Left colon (tissue), 2 donors: ENCODE data around the gene CFAP100. TPM values are rescaled to one million over a fixed set of nuclear protein-coding genes. Genes with fewer than 3 reads are reported as not detected.

Source experiments
- ATAC-seq: fragments of 200-7000 bp; cut with Tn5 transposase; one replicate; pipeline ENCODE4 v1.9.1; 2020; ENCODE audit warnings: mild to moderate bottlenecking, moderate library complexity
- DNase-seq, 2 donors: peaks; one replicate each; pipeline ENCODE4 v3.0.0-alpha.2; 2020
- intact Hi-C, 2 donors: fragments of 100-400 bp; cut with DNase I in 1 of 2; cut with micrococcal nuclease in 1 of 2; formaldehyde crosslinking; loops; one replicate each; pipeline versions ENCODE4 v1.11.2 to v1.14.0; 2022; cut with DNase I, micrococcal nuclease
- long read RNA-seq: library from polyadenylated mRNA; unstranded; transcript quantifications from one replicate; pipeline ENCODE4 v2.0.0, GENCODE V29; 2021
- total RNA-seq, 2 donors: library from RNA; stranded (reverse); fragmentation: NEBNext Ultra II Directional; extraction: Animal tissue kit (Norgen Biotek cat#: 25700); gene quantifications; one replicate each; pipeline ENCODE4 v1.2.1, GENCODE V29; 2021
- donor health status: DM: no; HTN: no; CAD: no.
- donor health status: DM: yes; HTN: yes; CAD: no.

Gene CFAP100
- not detected for total RNA-seq
- long read RNA-seq: 0 reads

DNA sequence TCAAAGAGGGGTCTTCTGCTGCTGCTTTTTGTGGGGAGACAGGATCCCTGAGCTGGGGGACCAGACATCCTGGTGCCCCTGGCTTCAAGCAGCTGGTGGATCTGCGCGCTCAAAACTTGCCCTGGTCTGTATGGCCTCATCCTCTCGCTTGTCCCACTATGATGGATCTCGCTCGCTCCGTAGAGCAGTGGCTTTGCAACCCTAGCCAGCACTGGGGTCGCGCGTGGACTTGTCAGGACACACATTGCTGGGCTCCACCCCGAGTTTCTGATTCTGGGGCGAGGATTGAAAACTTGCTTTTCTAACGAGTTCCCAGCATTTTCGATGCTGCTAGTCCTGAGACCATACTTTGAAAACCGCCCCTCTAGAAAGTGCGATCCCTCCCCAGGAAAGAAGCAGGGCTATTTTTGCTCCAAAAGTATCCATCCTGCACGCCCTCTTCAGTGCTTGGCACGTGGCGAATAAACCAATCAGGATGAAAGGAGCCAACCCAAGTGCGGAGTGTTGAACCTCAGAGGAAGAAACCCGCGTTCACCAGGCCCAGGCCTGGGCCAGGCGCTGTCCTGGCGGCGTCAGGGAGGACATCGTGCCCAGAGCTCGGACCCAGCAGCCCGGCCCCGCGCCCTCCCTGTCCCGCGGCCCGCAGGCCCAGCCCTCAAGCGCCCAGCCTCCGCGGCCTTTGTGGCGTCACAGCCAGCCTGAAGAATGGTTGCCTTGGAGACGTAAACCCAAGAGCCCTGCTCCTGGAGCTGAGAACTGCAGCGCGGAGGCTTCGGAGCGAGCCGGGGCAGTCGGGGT lies at the start of gene CFAP100:
Gene CFAP100, plus strand, starts transcription at position 731 of the 798 bp plus-strand sequence. CDS start 1,092 bp downstream, outside the sequence.
- intact Hi-C loops: loop anchor here (5.0 kb wide), 3 partner anchors 132 to 267 kb away; no protein-coding TSS in a partner anchor
- ATAC-seq: peak; percentile 44

DNA sequence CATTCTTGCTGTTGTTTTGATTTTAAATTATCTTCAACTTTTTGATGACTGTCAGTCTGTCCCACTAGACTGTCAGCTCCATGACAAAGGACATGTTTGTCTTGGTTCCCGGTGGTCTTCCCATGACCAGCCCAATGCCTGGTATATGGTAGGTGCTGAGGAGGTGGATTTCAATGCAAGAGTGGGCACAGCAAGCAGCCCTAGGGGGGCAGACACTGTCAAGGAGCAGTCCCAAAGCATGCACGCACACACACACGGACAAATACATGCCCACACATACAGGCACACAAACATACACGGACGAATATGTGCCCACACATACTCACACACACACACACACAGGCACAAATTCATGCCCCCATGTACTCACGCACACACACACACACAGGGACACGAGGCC lies 49.5 kb upstream of the CFAP100 start:
- intact Hi-C loops: no loop called here
- ATAC-seq (no peak), DNase-seq (no peak)

More for the DNA sequence above, at the start of gene CFAP100:
- peak in 1 of 2 donors; percentile 25 for DNase-seq

DNA sequence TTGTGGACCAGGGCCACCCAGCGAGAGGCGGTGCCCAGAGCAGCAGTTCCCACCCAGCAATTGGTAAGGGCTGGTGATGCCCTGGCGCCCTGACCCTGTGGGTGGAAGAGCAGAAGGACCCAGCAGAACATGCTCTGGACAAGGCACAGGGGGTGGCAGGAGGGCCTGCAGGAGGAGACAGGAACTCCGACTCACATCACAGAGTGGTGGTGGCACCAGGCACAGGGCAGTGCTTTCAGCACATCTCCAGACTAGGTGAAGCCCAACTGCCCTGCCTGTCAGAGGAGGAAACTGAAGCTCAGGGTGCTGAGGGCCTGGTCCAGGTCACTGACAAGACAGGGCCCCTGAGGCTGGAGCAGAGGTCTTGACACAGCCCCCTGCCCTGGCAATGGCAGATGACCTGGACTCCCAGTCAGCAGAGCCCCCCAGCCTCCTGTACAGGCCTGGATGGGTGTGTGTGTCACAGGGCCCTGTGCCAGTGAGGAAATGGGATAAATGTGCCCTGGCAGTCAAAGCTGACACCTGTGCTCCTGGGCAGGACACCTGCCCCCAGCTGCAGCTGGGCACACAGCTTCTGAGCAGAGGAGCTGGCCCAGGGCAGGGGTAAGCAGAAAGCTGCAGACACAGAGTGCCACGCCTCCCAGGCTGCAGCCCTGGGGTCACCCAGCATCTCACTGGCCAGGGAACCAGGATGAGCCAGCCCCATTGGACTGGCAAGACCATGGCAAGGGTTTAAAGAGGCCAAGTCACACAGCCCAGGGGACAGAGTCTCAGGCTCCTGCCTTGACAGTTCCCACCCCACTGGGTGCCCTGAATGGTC lies 48.9 kb upstream of the CFAP100 start:
- intact Hi-C loops: no loop called here
- ATAC-seq: no peak
- DNase-seq: no peak

DNA sequence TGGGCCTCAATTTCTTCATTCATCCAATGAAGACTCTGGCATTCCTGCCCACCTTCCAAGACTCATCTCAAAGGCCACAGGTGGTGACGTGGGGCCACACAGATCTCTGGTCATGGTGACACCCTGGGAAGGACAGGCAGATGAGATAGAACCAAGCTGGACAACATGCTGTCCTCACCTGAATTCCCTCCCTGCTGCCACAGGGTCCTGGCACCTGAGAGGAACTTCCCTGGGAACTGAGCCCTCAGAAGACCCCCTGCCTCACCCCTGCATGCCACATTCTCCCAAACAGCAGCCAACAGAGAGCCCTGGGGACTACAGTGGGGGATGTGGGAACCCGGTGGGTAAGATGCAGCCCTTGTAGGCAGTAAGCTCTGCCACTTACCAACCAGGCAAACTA lies 48.2 kb upstream of the CFAP100 start:
- ATAC-seq (no peak), DNase-seq (no peak)
- intact Hi-C loops: no loop called here

DNA sequence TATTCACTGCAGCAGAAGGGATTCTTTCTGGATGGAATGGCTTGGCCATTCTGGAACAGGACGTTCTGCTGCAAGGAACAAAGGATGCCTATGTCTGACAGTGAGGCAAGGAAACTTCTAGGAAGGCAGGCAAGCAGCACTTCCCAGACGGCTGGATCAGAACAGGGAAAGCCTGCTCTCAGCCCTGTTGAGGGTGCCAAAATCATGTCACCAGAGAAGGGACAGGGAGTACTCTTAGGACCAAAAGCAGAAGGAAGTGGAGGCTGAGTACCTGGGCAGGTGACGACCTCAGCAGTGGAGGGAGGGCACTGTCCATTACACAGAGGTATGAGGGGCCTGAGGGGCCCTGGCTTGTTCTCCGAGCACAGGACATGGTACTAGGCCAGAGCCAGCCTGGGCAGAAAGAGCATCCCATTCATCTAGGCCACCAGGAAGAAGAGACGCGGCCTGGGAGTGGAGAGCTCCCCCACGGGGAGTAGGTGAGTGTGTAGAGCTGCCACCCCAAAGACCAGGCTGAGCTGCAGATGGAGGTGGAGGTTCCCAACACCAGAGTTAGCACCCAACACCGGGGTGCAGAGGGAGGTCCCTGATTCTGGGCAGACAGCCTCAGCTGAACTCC lies 47.1 kb upstream of the CFAP100 start:
- intact Hi-C loops: no loop called here
- ATAC-seq (no peak), DNase-seq (no peak)

DNA sequence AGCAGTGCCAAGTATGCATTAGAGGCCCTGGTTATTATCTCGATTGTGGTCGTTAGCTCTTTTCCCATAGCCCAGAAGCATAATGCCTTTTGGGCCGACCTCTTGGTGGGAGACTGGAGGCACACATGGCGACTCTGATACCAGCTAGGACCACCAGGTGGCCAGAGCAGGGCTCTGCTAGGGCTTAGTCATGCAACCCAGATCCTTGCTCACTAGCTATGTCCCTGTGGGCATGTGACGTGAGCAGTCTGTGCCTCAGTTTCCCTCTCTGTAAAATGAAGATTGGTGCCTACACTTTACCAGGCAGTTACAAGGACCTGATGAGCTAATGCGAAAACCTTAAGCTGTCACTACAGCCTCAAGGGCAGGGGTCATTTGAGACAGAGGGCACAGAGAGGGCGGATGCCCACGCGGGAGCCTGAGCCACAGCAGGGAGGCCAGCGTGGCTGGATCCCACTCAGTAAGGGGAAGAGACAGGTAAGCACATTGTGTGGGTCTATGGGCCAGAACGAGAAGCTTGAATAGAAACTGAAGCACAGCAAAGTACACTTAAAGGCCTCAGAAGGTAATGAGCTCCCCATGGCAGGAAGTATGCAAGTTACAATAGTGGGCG lies 46.3 kb upstream of the CFAP100 start:
- no peak for DNase-seq
- no peak for ATAC-seq
- intact Hi-C loops: no loop called here

DNA sequence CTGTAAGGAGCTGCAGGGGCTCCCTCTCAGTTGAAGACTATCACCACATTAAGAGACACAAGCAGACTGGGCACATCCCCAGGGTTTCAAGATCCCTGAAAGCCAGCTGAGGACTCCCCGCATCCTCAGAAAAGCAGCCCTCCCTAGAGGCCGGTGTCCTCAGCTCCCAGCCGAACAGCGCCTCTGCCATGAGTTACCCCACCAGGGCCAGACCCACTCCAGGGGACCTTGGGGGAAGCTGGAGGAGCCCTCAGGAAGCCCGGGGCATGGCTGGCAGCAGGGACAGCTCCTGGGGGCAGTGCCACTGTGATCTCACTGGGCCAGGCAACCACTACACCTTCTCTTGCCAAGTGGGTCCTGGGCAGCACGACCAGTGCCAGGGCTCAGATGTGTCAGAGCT lies 45.6 kb upstream of the CFAP100 start:
- ATAC-seq (no peak), DNase-seq (no peak)
- intact Hi-C loops: no loop called here

DNA sequence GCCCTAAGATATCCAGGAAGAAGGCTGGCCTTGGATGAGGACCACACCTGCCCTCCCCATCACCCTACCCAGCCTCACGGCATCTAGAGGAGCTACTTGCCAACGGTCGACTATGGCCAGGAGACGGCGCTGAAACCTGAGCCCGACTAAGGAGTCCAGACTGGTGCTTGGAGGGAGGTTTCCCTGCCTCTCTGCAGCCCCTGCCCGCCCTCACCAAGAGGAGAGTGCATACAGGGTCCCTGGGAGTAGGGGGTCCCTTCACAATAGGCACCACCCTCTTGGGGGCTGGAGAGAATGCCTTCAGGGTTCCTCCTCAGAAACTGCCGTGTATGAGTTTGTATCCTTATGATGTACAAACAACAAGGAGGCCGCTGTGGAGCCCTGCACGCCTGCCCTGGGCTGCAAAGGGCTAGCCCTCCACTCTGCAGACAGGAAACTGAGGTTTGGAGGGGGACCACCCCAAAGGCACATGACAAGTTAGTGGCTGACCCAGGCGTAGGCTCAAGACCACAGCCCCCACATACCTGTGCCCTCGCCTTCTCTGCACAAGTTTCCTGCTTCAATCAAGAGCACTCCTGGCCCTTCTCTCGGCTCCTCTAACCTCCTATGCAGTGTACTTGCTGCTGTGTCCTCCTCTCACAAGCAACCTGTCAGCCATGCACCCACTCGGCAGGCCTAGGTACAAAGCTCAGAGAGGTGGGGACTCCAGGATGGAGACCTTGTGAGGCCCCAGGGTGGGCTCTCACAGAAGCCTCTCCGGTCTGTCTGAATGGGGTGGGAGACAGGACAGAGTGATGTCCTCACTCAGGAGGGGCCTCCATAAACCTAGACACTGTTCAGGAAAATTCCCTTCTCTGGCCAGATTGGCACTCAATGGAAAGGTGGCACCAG lies 44.9 kb upstream of the CFAP100 start:
- ATAC-seq (no peak), DNase-seq (no peak)
- intact Hi-C loops: no loop called here

DNA sequence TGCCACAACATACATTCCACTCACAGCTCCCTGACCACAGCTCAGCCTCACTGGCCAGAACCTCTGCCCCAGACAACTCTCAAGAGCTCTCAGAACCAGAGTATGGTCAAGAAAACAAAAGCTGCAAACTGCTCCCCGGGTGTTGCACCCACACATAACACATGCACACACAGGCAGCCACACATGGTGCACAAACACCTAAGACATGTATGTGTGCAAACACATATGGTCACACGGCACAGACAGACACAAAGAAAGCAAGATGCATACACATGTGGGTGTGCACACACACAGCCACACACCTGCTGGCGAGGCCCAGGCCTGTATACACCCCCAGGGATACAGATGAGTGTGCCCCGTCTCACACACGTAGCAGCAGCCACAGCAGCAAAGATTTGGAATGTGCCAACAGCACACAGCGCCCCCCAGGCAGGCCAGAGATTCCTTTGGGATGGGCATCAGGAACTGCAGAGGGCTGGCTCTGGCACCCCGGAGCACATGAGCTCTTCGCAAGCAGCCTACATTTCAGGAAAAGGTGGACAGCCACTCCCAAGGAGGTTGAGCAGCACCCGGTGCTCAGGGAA lies 44.1 kb upstream of the CFAP100 start:
- ATAC-seq (no peak), DNase-seq (no peak)
- intact Hi-C loops: no loop called here

DNA sequence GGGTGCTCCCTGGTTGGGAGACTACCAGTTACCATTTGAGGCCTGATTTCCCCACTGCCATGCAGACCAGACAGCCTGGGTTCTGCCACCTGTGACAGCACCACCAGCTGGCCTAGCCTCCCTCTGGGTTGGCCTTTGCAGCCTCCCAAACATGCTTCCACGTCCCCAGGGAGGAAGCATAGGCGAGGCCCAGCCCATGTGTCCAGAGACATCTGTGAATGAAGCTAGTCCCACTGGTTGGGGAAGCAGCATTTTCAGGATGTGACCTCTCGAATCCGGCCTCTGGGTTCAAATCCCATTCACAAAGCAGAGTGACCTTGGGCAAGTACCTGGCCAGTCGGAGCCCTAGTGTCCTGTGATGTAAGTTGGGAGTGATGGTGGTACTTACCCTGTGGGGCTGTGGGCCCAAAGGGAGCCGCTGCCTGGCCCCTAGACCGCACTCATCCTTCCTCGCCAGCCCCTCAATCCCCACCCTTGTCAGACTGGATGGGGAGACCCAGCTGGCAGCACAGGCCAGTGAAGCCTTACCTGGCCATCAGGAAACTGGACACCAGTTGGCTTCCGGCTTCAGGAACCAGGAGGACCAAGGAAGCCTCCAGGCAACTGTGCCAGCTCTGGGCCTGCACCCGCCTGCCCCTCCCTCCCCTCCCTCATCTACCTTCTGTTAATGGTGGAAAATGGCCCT lies 43.5 kb upstream of the CFAP100 start:
- DNase-seq: peak in 1 of 2 donors; percentile 10
- no peak for ATAC-seq
- intact Hi-C loops: no loop called here

DNA sequence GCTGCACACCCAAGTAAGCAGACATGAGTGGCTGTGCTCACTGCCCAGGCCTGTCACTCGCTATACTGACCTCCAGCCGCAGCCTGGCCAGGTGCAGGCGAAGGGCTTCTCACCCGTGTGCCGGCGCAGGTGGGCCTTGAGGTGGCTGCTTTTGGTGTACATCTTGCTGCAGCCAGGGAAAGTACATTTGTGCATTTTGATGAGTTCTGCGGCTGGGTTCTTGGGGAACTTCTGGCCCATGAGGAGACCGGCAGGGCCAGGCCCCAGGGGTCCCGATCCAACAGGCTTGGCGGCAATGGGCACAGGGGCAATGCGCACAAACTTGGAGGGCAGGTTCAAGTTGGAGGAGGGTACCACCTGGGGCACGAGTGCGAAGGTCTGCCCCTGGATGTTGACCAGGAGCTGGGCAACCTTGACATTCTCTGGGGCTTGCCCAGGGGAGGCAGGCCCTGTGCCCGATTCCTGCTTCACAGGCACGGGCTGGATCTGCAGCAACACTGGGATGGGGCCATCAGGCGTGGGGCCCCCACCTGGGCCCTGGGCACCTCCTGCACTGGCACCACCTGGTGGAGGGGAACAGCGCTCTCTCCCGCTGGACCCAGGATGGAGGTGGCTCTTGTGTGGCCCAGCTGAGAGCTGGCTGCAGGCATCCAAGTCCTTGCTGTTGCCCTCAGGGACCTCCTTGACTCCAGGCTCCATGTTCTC lies 42.8 kb upstream of the CFAP100 start:
- intact Hi-C loops: no loop called here
- ATAC-seq (no peak), DNase-seq (peak in 1 of 2 donors; percentile 17)

DNA sequence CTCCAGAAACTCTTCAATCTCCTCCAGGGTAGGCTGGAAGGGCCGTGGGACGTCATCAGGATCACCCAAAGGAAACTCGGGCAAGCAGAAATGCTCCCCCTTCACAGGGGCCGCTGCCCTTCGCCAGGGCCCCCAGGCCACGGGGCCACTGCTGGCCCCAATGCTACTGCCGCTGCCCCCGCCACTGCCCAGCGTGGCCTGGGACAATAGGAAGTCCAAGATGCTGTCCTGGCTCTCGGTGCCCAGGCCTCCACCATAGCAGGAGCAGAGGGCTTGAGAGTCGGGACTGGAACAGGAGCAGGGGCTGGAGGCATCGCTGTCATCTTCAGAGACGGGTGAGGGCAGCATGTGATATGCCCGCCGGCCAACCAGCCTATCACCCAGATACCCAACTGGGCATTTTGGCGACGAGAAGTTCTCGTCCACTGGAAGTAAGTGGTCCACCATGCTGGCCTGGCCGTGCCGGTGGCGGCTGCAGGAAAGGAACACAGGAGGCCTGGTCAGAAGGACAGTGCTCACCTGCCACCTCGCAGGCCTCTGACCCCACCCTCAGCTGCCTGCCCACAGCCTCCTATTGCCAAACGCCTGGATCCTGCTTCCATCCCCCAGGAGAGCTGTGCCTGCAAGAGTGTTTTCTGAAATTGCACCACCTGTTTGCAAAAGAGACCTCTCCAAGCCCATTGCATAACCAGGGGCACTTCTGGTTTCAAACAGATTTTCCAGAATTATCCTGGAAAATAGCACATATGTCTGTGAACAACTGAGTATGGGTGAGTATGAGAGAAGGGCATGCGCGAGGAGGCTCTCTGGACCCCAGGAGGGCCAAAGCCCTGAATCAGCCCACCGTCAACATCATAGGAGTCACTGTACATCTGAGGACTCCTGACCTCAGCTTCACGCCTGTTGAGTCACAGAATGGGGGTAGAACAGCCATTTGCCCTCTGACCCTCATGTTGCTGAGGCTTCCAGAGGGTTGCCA lies 41.9 kb upstream of the CFAP100 start:
- no peak for ATAC-seq
- intact Hi-C loops: no loop called here
- peak in 1 of 2 donors; percentile 19 for DNase-seq

DNA sequence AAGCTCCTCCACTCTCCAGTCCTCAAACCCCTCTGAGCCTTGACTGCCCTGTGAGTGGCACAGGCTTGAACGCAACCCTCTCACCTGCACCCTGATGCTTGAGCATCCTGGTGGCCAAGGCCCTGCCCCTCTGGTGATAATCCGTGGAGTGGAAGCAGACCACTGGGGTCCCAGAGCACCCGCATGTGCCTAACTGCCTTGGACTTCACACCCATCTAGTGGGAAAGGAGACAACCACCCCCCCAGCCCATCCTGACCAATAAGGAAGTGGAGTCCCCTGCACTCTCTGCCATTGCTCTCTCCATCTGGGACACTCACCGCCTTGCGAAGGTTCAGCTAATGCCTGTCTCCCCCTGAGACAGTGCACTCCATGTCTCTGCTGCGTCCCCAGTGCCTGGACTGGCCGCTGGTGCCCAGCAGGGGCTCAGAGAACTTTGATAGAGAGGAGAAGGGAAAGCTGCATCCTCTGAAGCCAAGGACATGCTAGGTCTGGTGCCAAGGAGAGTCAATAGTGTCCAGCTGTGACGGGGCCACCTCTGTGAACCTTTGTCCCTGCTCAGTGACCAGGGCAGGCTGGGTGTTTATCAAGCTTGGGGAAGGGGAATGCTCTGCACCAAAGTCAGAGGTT lies 40.9 kb upstream of the CFAP100 start:
- ATAC-seq: no peak
- intact Hi-C loops: no loop called here
- peak in 1 of 2 donors; percentile 9 for DNase-seq

DNA sequence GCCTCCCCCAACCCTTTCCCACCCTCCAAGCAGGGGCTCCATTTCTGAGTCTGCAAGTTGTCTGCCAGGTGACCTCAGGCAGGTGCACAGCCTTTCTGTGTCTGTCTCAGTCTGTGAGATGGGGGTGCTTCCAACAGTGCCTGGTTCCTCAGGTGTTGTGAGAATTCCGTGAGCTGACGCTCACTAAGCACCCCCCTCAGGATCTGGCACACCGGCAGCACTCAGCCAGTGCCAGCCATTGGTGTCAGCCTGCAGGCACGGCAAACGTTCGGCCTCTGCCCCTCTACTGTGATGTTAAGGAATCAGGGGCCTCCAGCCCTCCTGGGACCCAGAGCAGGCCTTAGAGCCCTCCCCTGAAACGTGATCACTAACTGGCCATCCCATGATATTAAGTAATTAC lies 39.9 kb upstream of the CFAP100 start:
- ATAC-seq: no peak

DNA sequence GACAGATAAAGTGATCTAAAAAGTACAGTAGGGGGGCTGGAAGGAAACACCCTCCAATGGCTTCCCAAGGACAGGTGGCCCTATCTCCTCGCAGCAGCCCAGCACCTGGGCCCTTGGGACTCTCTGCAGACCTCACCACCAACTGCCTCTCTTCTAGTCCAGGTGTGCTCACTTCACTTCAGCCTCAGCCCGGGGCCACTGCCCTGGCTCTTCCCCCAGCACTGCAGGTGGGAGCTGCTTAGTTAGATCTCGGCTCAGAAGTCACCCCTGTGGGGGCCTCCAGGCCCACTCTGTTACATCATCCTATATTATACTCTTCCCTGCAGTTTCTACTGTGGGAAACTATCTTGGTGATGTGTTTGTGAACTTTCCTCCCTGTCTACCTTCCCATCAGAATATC lies 39.5 kb upstream of the CFAP100 start:
- DNase-seq (no peak), ATAC-seq (no peak)
- intact Hi-C loops: no loop called here

More for the DNA sequence above, 39.9 kb upstream of the CFAP100 start:
- no peak for DNase-seq
- intact Hi-C loops: no loop called here
